Loucy (cell line): Measurements from ENCODE around the gene NMT1.

Source experiments
- H2AFZ ChIP-seq: fragments of 200-600 bp; sonication (generic); 2 replicates; pipeline ENCODE4 v1.6.0; 2016; ENCODE audit warnings: antibody characterized with exemption, mild to moderate bottlenecking, low read length, moderate library complexity
- H3F3A ChIP-seq: fragments of 200-600 bp; 2 replicates; pipeline ENCODE4 v1.6.0; 2016; ENCODE audit warnings: antibody characterized with exemption, low read depth, mild to moderate bottlenecking
- H3K27me3 ChIP-seq: fragments of 200-600 bp; sonication (generic); 2 replicates; pipeline ENCODE4 v1.6.1; 2014; ENCODE audit warnings: low read length, mild to moderate bottlenecking; ENCODE audit not compliant: insufficient read depth, poor library complexity, severe bottlenecking
- H3K36me3 ChIP-seq: fragments of 200-600 bp; sonication (generic); 2 replicates; pipeline ENCODE4 v1.6.1; 2016; ENCODE audit warnings: low read length; ENCODE audit not compliant: insufficient read depth
- H3K4me1 ChIP-seq: fragments of 200-600 bp; sonication (generic); 2 replicates; pipeline ENCODE4 v1.5.1; 2014; ENCODE audit warnings: low read length, mild to moderate bottlenecking; ENCODE audit not compliant: insufficient read depth, poor library complexity, severe bottlenecking
- H3K4me2 ChIP-seq: fragments of 200-600 bp; sonication (generic); 2 replicates; pipeline ENCODE4 v1.6.0; 2014; ENCODE audit warnings: antibody characterized with exemption, low read length, low read depth, mild to moderate bottlenecking; ENCODE audit not compliant: poor library complexity, severe bottlenecking
- H3K4me3 ChIP-seq: fragments of 200-600 bp; sonication (generic); 2 replicates; pipeline ENCODE4 v1.5.1; 2014; ENCODE audit warnings: low read length, mild to moderate bottlenecking, mixed read lengths; ENCODE audit not compliant: poor library complexity, severe bottlenecking
- H3K79me2 ChIP-seq: fragments of 200-600 bp; sonication (generic); 2 replicates; pipeline ENCODE4 v1.6.1; 2014; ENCODE audit warnings: low read length; ENCODE audit not compliant: insufficient read depth
- H3K9ac ChIP-seq: fragments of 200-600 bp; sonication (generic); 2 replicates; pipeline ENCODE4 v1.6.0; 2014; ENCODE audit warnings: mild to moderate bottlenecking, low read depth, low read length, moderate library complexity; ENCODE audit not compliant: poor library complexity, severe bottlenecking
- H3K9me2 ChIP-seq: fragments of 200-600 bp; sonication (generic); replicated peaks from 2 replicates; pipeline ENCODE4 v1.6.1; 2016; ENCODE audit warnings: low read depth, low read length, mixed read lengths
- H3K9me3 ChIP-seq: fragments of 200-600 bp; sonication (generic); 2 replicates; pipeline ENCODE4 v1.6.1; 2014; ENCODE audit warnings: mild to moderate bottlenecking, antibody characterized with exemption, low read length, low read depth; ENCODE audit not compliant: insufficient read depth
- H4K20me1 ChIP-seq: fragments of 200-600 bp; sonication (generic); 2 replicates; pipeline ENCODE4 v1.6.0; 2014; ENCODE audit warnings: antibody characterized with exemption, low read length, mild to moderate bottlenecking; ENCODE audit not compliant: insufficient read depth, poor library complexity, severe bottlenecking
- EZH2phosphoT487 ChIP-seq: fragments of 200-600 bp; IDR thresholded peaks from 2 replicates; pipeline ENCODE4 v1.6.1; 2018; ENCODE audit warnings: antibody characterized with exemption, mild to moderate bottlenecking, moderate library complexity, borderline replicate concordance
- TF ChIP-seq, protein P1 (sequence below): fragments of 200-600 bp; sonication (generic); conservative IDR thresholded peaks from 2 replicates; pipeline ENCODE4 v1.5.1; 2014; ENCODE audit warnings: mild to moderate bottlenecking, antibody characterized with exemption, low read length

NMT1 gene

DNA sequence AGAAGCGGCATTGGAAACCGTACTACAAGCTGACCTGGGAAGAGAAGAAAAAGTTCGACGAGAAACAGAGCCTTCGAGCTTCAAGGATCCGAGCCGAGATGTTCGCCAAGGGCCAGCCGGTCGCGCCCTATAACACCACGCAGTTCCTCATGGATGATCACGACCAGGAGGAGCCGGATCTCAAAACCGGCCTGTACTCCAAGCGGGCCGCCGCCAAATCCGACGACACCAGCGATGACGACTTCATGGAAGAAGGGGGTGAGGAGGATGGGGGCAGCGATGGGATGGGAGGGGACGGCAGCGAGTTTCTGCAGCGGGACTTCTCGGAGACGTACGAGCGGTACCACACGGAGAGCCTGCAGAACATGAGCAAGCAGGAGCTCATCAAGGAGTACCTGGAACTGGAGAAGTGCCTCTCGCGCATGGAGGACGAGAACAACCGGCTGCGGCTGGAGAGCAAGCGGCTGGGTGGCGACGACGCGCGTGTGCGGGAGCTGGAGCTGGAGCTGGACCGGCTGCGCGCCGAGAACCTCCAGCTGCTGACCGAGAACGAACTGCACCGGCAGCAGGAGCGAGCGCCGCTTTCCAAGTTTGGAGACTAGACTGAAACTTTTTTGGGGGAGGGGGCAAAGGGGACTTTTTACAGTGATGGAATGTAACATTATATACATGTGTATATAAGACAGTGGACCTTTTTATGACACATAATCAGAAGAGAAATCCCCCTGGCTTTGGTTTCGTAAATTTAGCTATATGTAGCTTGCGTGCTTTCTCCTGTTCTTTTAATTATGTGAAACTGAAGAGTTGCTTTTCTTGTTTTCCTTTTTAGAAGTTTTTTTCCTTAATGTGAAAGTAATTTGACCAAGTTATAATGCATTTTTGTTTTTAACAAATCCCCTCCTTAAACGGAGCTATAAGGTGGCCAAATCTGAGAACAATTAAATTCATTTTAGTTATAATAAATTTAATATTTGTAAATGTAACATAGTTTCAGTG lies 88.8 kb downstream of the NMT1 start:
- Histone ChIP-seq H3K4me3 (peak overlapping the region; percentile 94), H3F3A (peaks cover 6% of the 10 kb centered on the region), H3K27me3 (no peaks in the 10 kb centered on the region), H3K4me1 (peaks cover 27% of the 10 kb centered on the region), H2AFZ (no peak overlapping the region), H3K79me2 (peaks cover 47% of the 10 kb centered on the region), H3K36me3 (no peaks in the 10 kb centered on the region), H4K20me1 (peaks cover 35% of the 10 kb centered on the region), H3K9me3 (no peaks in the 10 kb centered on the region), H3K9me2 (no peaks in the 10 kb centered on the region), H3K9ac (peak overlapping the region; percentile 81), H3K4me2 (peak overlapping the region; percentile 87)
- TF ChIP-seq, protein P1, sequence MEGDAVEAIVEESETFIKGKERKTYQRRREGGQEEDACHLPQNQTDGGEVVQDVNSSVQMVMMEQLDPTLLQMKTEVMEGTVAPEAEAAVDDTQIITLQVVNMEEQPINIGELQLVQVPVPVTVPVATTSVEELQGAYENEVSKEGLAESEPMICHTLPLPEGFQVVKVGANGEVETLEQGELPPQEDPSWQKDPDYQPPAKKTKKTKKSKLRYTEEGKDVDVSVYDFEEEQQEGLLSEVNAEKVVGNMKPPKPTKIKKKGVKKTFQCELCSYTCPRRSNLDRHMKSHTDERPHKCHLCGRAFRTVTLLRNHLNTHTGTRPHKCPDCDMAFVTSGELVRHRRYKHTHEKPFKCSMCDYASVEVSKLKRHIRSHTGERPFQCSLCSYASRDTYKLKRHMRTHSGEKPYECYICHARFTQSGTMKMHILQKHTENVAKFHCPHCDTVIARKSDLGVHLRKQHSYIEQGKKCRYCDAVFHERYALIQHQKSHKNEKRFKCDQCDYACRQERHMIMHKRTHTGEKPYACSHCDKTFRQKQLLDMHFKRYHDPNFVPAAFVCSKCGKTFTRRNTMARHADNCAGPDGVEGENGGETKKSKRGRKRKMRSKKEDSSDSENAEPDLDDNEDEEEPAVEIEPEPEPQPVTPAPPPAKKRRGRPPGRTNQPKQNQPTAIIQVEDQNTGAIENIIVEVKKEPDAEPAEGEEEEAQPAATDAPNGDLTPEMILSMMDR: no peak
- TF ChIP-seq EZH2phosphoT487: no peak

DNA sequence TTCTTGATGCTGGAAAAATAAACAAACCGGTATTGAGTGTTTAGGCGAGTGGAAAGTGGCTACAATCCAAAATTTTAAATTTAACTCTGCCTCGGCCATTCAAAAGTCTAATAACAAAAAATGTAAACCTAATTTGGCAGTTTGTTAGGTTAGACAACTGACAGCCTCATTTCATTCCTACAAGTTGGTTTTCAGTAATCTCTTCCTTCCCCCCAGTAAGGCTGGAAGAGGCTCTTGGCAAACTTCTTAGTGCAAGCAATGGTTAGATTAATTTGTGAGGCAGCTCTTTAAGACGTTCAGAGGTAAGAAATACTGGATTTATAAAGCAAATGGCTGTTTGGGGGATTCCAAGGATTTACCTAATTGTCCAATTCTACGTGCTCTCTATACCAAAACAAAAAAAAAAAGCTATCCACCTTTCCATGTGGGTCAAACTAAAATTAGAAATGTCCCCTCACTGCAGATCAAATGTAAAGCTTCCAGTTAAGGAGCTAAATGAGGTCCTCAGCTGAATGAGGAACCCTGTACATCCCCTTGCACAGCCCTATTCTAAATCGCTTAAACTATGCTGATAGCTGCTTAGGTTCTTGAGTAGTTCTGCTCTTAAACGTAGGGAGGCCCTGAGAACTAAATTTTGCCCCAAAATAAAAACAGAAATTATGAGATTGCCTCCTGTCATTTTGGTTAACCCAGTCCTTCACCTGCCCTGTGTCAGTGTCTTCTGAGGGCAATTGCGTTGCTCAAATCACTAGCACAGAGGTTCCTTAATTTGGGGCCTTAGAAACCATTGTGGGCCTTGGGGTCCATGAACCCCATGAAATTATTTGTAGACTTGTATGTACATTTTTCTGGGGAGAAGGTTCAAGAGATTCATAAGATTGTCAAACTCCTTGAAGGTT lies 90.0 kb downstream of the NMT1 start:
- Histone ChIP-seq H3K27me3 (no peaks in the 10 kb centered on the region), H3K9me3 (no peaks in the 10 kb centered on the region), H4K20me1 (peaks cover 35% of the 10 kb centered on the region), H3K79me2 (peaks cover 45% of the 10 kb centered on the region), H3K4me1 (peaks cover 24% of the 10 kb centered on the region), H3F3A (peaks cover 6% of the 10 kb centered on the region), H3K9me2 (no peaks in the 10 kb centered on the region), H3K4me2 (peak overlapping the region; percentile 87), H3K9ac (peak overlapping the region; percentile 81), H3K36me3 (no peaks in the 10 kb centered on the region), H2AFZ (no peak overlapping the region), H3K4me3 (peak overlapping the region; percentile 94)
- no peak for TF ChIP-seq EZH2phosphoT487
- TF ChIP-seq, protein P1: no peak

GRCh38 chr17:45155029-45155428 lies 93.9 kb downstream of the NMT1 start:
- TF ChIP-seq, protein P1: no peak
- TF ChIP-seq EZH2phosphoT487: no peak
- H3K36me3 ChIP-seq: no peaks in the 10 kb centered on the region
- no peaks in the 10 kb centered on the region for H3K9me2 ChIP-seq
- H3K27me3 ChIP-seq: no peaks in the 10 kb centered on the region
- peaks cover 24% of the 10 kb centered on the region for H3K4me1 ChIP-seq
- H3K9me3 ChIP-seq: no peaks in the 10 kb centered on the region
- H3K9ac ChIP-seq: no peak overlapping the region
- H3K4me2 ChIP-seq: no peak overlapping the region
- peaks cover 22% of the 10 kb centered on the region for H4K20me1 ChIP-seq
- H3F3A ChIP-seq: peaks cover 6% of the 10 kb centered on the region
- no peak overlapping the region for H2AFZ ChIP-seq
- peaks cover 33% of the 10 kb centered on the region for H3K79me2 ChIP-seq
- no peak overlapping the region for H3K4me3 ChIP-seq
